ENCODE measurements around the gene CUX1. TPM values are rescaled to one million over a fixed set of nuclear protein-coding genes. Genes with fewer than 3 reads are reported as not detected.

Gene CUX1
- total RNA-seq, 1 donor from 2014 or later = 89.1 TPM

GRCh38 chr7:102317231-102318059 is 500.0 kb downstream of the CUX1 start:
- Mint-ChIP-seq H3K4me3 (ENCODE audit: unreplicated experiment) (no peak overlapping the region), H3K27me3 (ENCODE audit: unreplicated experiment) (no peaks in the 10 kb centered on the region), H3K36me3 (ENCODE audit: unreplicated experiment) (peaks cover 11% of the 10 kb centered on the region), H3K9me3 (ENCODE audit: unreplicated experiment) (no peaks in the 10 kb centered on the region), H3K4me1 (ENCODE audit: unreplicated experiment) (peaks cover 18% of the 10 kb centered on the region), H3K27ac (ENCODE audit: unreplicated experiment) (no peak overlapping the region)
- TF ChIP-seq, protein P1, sequence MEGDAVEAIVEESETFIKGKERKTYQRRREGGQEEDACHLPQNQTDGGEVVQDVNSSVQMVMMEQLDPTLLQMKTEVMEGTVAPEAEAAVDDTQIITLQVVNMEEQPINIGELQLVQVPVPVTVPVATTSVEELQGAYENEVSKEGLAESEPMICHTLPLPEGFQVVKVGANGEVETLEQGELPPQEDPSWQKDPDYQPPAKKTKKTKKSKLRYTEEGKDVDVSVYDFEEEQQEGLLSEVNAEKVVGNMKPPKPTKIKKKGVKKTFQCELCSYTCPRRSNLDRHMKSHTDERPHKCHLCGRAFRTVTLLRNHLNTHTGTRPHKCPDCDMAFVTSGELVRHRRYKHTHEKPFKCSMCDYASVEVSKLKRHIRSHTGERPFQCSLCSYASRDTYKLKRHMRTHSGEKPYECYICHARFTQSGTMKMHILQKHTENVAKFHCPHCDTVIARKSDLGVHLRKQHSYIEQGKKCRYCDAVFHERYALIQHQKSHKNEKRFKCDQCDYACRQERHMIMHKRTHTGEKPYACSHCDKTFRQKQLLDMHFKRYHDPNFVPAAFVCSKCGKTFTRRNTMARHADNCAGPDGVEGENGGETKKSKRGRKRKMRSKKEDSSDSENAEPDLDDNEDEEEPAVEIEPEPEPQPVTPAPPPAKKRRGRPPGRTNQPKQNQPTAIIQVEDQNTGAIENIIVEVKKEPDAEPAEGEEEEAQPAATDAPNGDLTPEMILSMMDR (IDR thresholded peaks at IDR 0.05) = no peak
- DNase-seq (ENCODE audit: extremely low spot score, unreplicated experiment) = no peak

DNA sequence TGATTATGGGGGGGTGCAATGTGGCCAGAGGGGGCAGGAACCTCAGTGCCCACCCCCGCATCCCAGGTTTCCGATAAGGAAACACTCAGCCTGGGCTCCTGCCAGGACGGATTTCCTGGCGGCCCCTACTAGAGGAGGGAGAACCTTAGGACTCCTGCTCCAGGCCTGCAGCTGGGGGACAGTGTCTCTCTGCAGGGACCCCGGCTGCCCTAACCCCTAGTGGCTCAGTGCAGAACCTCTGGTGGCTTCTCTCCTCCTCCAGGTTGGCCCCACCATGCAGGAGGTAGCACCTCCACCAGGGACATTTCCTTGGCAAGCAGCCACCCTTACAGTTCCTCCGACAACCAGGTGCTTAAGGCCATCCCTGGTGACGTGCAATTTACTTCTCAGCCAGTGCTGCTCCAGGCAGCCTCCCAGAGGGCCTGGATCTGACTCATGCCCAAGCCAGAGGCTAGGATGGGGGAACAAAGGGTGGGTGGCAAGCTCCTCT is 501.1 kb downstream of the CUX1 start:
- Mint-ChIP-seq H3K4me3 (ENCODE audit: unreplicated experiment) (no peak overlapping the region), H3K27ac (ENCODE audit: unreplicated experiment) (no peak overlapping the region), H3K27me3 (ENCODE audit: unreplicated experiment) (no peaks in the 10 kb centered on the region), H3K36me3 (ENCODE audit: unreplicated experiment) (peaks cover 9% of the 10 kb centered on the region), H3K9me3 (ENCODE audit: unreplicated experiment) (no peaks in the 10 kb centered on the region), H3K4me1 (ENCODE audit: unreplicated experiment) (peaks cover 21% of the 10 kb centered on the region)
- TF ChIP-seq, protein P1 (IDR thresholded peaks at IDR 0.05) = no peak
- no peak for DNase-seq (ENCODE audit: extremely low spot score, unreplicated experiment)

- Mint-ChIP-seq H3K36me3 (ENCODE audit: unreplicated experiment) (peaks cover 5% of the 10 kb centered on the region), H3K4me1 (ENCODE audit: unreplicated experiment) (peaks cover 21% of the 10 kb centered on the region), H3K27ac (ENCODE audit: unreplicated experiment) (no peak overlapping the region), H3K9me3 (ENCODE audit: unreplicated experiment) (no peaks in the 10 kb centered on the region), H3K4me3 (ENCODE audit: unreplicated experiment) (no peak overlapping the region), H3K27me3 (ENCODE audit: unreplicated experiment) (no peaks in the 10 kb centered on the region)
- TF ChIP-seq, protein P1 (IDR thresholded peaks at IDR 0.05) = no peak
- DNase-seq (ENCODE audit: extremely low spot score, unreplicated experiment) = no peak
Observed at GRCh38 chr7:102319671-102320070, 502.2 kb downstream of the CUX1 start.

DNA sequence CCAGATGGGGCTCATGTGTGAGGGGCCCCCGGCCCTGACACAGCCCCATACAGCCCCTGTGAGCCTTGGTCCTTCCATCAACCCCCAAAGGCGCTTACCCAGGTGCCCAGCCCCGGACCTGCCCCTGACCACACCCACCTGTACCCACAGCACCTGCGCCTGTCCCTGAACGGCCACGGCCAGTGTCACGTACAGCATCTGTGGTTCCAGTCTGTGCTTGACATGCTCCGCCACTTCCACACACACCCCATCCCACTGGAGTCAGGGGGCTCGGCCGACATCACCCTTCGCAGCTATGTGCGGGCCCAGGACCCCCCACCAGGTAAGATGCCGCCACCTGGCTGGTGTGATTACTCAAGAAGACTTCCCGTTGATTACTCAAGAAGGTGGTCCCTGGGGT is 502.8 kb downstream of the CUX1 start:
- H3K9me3 Mint-ChIP-seq (ENCODE audit: unreplicated experiment) = no peaks in the 10 kb centered on the region
- H3K27me3 Mint-ChIP-seq (ENCODE audit: unreplicated experiment) = no peaks in the 10 kb centered on the region
- H3K36me3 Mint-ChIP-seq (ENCODE audit: unreplicated experiment) = peaks cover 5% of the 10 kb centered on the region
- H3K4me3 Mint-ChIP-seq (ENCODE audit: unreplicated experiment) = no peak overlapping the region
- no peak for DNase-seq (ENCODE audit: extremely low spot score, unreplicated experiment)
- H3K27ac Mint-ChIP-seq (ENCODE audit: unreplicated experiment) = no peak overlapping the region
- TF ChIP-seq, protein P1 (IDR thresholded peaks at IDR 0.05) = no peak
- H3K4me1 Mint-ChIP-seq (ENCODE audit: unreplicated experiment) = peaks cover 21% of the 10 kb centered on the region

GRCh38 chr7:102320601-102321350 is 503.4 kb downstream of the CUX1 start:
- Mint-ChIP-seq H3K27me3 (ENCODE audit: unreplicated experiment) (no peaks in the 10 kb centered on the region), H3K27ac (ENCODE audit: unreplicated experiment) (no peak overlapping the region)

More at GRCh38 chr7:102320601-102321350, 503.4 kb downstream of the CUX1 start:
- Mint-ChIP-seq H3K36me3 (ENCODE audit: unreplicated experiment) (peaks cover 5% of the 10 kb centered on the region), H3K9me3 (ENCODE audit: unreplicated experiment) (no peaks in the 10 kb centered on the region), H3K4me3 (ENCODE audit: unreplicated experiment) (no peak overlapping the region), H3K4me1 (ENCODE audit: unreplicated experiment) (peaks cover 21% of the 10 kb centered on the region)
- TF ChIP-seq, protein P1 (IDR thresholded peaks at IDR 0.05) = no peak
- no peak for DNase-seq (ENCODE audit: extremely low spot score, unreplicated experiment)
